Osteocyte (in vitro differentiated cells): ENCODE measurements around the gene OR10D3. TPM values are rescaled to one million over a fixed set of nuclear protein-coding genes. Genes with fewer than 3 reads are reported as not detected.

ENCODE experiments used
- DNase-seq: peaks from one replicate; pipeline ENCODE4 v3.0.0; 2021; ENCODE audit warnings: mixed read lengths; ENCODE audit not compliant: unreplicated experiment; ENCODE audit errors: extremely low spot score
- H3K27ac Mint-ChIP-seq: one replicate; pipeline ENCODE4 v1.8.0; 2021; ENCODE audit warnings: mild to moderate bottlenecking, mixed read lengths; ENCODE audit not compliant: unreplicated experiment
- H3K27me3 Mint-ChIP-seq: one replicate; pipeline ENCODE4 v1.8.0; 2021; ENCODE audit warnings: mixed read lengths; ENCODE audit not compliant: unreplicated experiment
- H3K36me3 Mint-ChIP-seq: one replicate; pipeline ENCODE4 v1.8.0; 2021; ENCODE audit warnings: mixed read lengths; ENCODE audit not compliant: unreplicated experiment
- H3K4me1 Mint-ChIP-seq: one replicate; pipeline ENCODE4 v1.8.0; 2021; ENCODE audit warnings: mixed read lengths; ENCODE audit not compliant: unreplicated experiment
- H3K4me3 Mint-ChIP-seq: one replicate; pipeline ENCODE4 v1.8.0; 2021; ENCODE audit warnings: mild to moderate bottlenecking, moderate library complexity, mixed read lengths; ENCODE audit not compliant: unreplicated experiment
- H3K9me3 Mint-ChIP-seq: one replicate; pipeline ENCODE4 v1.8.0; 2021; ENCODE audit warnings: mixed read lengths; ENCODE audit not compliant: unreplicated experiment
- CTCF ChIP-seq: fragments of 200-600 bp; sonication (generic); IDR thresholded peaks from 2 replicates; pipeline ENCODE4 v1.5.0; 2021; ENCODE audit warnings: antibody characterized with exemption, mild to moderate bottlenecking, moderate library complexity
- total RNA-seq: library from RNA; stranded (reverse); gene quantifications from 2 replicates; pipeline ENCODE4 v1.2.1, GENCODE V29; 2021

The OR10D3 gene
- total RNA-seq, 1 donor from 2014 or later, result not detected

GRCh38 chr11:124170801-124171586 is 12.2 kb upstream of the OR10D3 start:
- no peak for TF ChIP-seq CTCF
- H3K4me1 Mint-ChIP-seq, result no peaks in the 10 kb centered on the region
- H3K4me3 Mint-ChIP-seq, result no peak overlapping the region
- no peak for DNase-seq
- peaks cover 7% of the 10 kb centered on the region for H3K27me3 Mint-ChIP-seq
- H3K27ac Mint-ChIP-seq, result no peak overlapping the region
- no peaks in the 10 kb centered on the region for H3K9me3 Mint-ChIP-seq
- H3K36me3 Mint-ChIP-seq, result no peaks in the 10 kb centered on the region

GRCh38 chr11:124172101-124172500 is 11.0 kb upstream of the OR10D3 start:
- Mint-ChIP-seq H3K36me3 (no peaks in the 10 kb centered on the region), H3K27ac (no peak overlapping the region), H3K9me3 (no peaks in the 10 kb centered on the region), H3K27me3 (peaks cover 7% of the 10 kb centered on the region), H3K4me1 (no peaks in the 10 kb centered on the region), H3K4me3 (no peak overlapping the region)
- no peak for DNase-seq
- TF ChIP-seq CTCF, result no peak

- Mint-ChIP-seq H3K36me3 (no peaks in the 10 kb centered on the region), H3K9me3 (no peaks in the 10 kb centered on the region), H3K27me3 (peaks cover 2% of the 10 kb centered on the region), H3K4me1 (no peaks in the 10 kb centered on the region), H3K4me3 (no peak overlapping the region), H3K27ac (no peak overlapping the region)
- no peak for DNase-seq
- no peak for TF ChIP-seq CTCF
Measured at GRCh38 chr11:124172599-124172998, 10.5 kb upstream of the OR10D3 start.

GRCh38 chr11:124174001-124174583 is 9.1 kb upstream of the OR10D3 start:
- no peak for TF ChIP-seq CTCF
- H3K27me3 Mint-ChIP-seq, result peaks cover 2% of the 10 kb centered on the region
- H3K4me3 Mint-ChIP-seq, result no peak overlapping the region
- H3K9me3 Mint-ChIP-seq, result no peaks in the 10 kb centered on the region
- no peak overlapping the region for H3K27ac Mint-ChIP-seq
- no peaks in the 10 kb centered on the region for H3K36me3 Mint-ChIP-seq
- DNase-seq, result no peak
- no peaks in the 10 kb centered on the region for H3K4me1 Mint-ChIP-seq

GRCh38 chr11:124176925-124177715 is 6.0 kb upstream of the OR10D3 start:
- Mint-ChIP-seq H3K27me3 (peaks cover 14% of the 10 kb centered on the region), H3K9me3 (no peaks in the 10 kb centered on the region)
- no peak for TF ChIP-seq CTCF

More at GRCh38 chr11:124176925-124177715, 6.0 kb upstream of the OR10D3 start:
- no peaks in the 10 kb centered on the region for H3K4me1 Mint-ChIP-seq
- no peak for DNase-seq
- no peak overlapping the region for H3K27ac Mint-ChIP-seq
- no peak overlapping the region for H3K4me3 Mint-ChIP-seq
- H3K36me3 Mint-ChIP-seq, result no peaks in the 10 kb centered on the region
